Activated T-helper 1 cell treated with anti-CD3 and anti-CD28 coated beads, Interleukin-12 subunit alpha, Interleukin-12 subunit beta, Interleukin-2, Interleukin-4 antibody, amounts not matched to agents 30 ng/mL and 10 ng/mL and 1 ng/mL, durations not matched to agents 14 hours and 24 hours and 36 hours (primary cell): ENCODE results near the gene MEGF9. TPM values are rescaled to one million over a fixed set of nuclear protein-coding genes. Genes with fewer than 3 reads are reported as not detected.

Experiments used
- DNase-seq: peaks from one replicate; pipeline ENCODE4 v3.0.0; 2021; ENCODE audit warnings: low spot score
- H3K27ac Mint-ChIP-seq: one replicate; pipeline ENCODE4 v1.8.0; 2021; ENCODE audit warnings: mild to moderate bottlenecking, mixed read lengths
- H3K27me3 Mint-ChIP-seq: one replicate; pipeline ENCODE4 v1.8.0; 2022; ENCODE audit warnings: mild to moderate bottlenecking, moderate library complexity, mixed read lengths; ENCODE audit not compliant: insufficient read depth
- H3K36me3 Mint-ChIP-seq: one replicate; pipeline ENCODE4 v1.8.0; 2021; ENCODE audit warnings: low read depth, mixed read lengths
- H3K4me1 Mint-ChIP-seq: one replicate; pipeline ENCODE4 v1.8.0; 2021; ENCODE audit warnings: low read depth, mixed read lengths
- H3K4me3 Mint-ChIP-seq: one replicate; pipeline ENCODE4 v1.8.0; 2021; ENCODE audit warnings: mild to moderate bottlenecking, moderate library complexity, mixed read lengths
- H3K9me3 Mint-ChIP-seq: one replicate; pipeline ENCODE4 v1.8.0; 2021; ENCODE audit warnings: mixed read lengths
- intact Hi-C: fragments of 100-400 bp; cut with micrococcal nuclease; formaldehyde crosslinking; loops from one replicate; pipeline ENCODE4 v1.15.1; 2024
- total RNA-seq: library from RNA; stranded (reverse); gene quantifications from 2 replicates; pipeline ENCODE4 v1.2.3, GENCODE V29; 2022

The MEGF9 gene
- total RNA-seq, 1 donor from 2014 or later: 5.4 TPM

- no peak for DNase-seq
- Mint-ChIP-seq H3K27ac (no peak overlapping the region), H3K4me3 (no peak overlapping the region)
These were observed 23.9 kb downstream of the MEGF9 start for GRCh38 chr9:120690372-120690771.

GRCh38 chr9:120689860-120690259 lies 24.4 kb downstream of the MEGF9 start:
- no peaks in the 10 kb centered on the region for H3K27me3 Mint-ChIP-seq
- no peak for DNase-seq
- H3K4me3 Mint-ChIP-seq: no peak overlapping the region
- intact Hi-C loops: loop anchor here (5.0 kb wide), 1 partner anchor 662 kb away; no protein-coding TSS in a partner anchor
- no peaks in the 10 kb centered on the region for H3K36me3 Mint-ChIP-seq
- no peak overlapping the region for H3K27ac Mint-ChIP-seq
- H3K4me1 Mint-ChIP-seq: peaks cover 31% of the 10 kb centered on the region
- no peaks in the 10 kb centered on the region for H3K9me3 Mint-ChIP-seq

More at GRCh38 chr9:120690372-120690771, 23.9 kb downstream of the MEGF9 start:
- no peaks in the 10 kb centered on the region for H3K9me3 Mint-ChIP-seq
- no peaks in the 10 kb centered on the region for H3K27me3 Mint-ChIP-seq
- intact Hi-C loops: loop anchor here (5.0 kb wide), 1 partner anchor 662 kb away; no protein-coding TSS in a partner anchor
- no peaks in the 10 kb centered on the region for H3K36me3 Mint-ChIP-seq
- H3K4me1 Mint-ChIP-seq: peaks cover 33% of the 10 kb centered on the region

DNA sequence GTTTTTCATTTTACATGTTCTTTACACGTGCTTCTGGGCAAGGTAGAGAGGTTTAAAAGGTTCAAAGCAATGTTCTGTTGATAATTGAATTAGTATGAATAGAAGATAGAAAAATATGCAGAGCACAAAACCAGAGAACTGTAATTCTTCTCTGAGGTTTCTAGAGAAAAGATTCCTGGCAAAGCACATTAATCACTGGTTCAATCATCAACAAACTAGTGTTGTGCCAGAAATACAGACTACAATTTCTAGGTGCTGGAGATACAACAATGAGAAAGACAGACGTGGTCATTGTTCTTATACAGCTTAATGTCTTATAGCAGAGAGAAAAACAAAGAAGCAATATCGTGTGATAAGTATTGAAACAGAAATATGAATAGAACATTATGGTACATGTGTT lies 25.5 kb downstream of the MEGF9 start:
- intact Hi-C loops: no loop called here
- H3K36me3 Mint-ChIP-seq: no peaks in the 10 kb centered on the region
- no peak for DNase-seq
- H3K9me3 Mint-ChIP-seq: no peaks in the 10 kb centered on the region
- no peak overlapping the region for H3K4me3 Mint-ChIP-seq
- no peak overlapping the region for H3K27ac Mint-ChIP-seq
- peaks cover 20% of the 10 kb centered on the region for H3K4me1 Mint-ChIP-seq
- no peaks in the 10 kb centered on the region for H3K27me3 Mint-ChIP-seq

- intact Hi-C loops: no loop called here
- Mint-ChIP-seq H3K27me3 (no peaks in the 10 kb centered on the region), H3K4me1 (no peaks in the 10 kb centered on the region), H3K4me3 (no peak overlapping the region), H3K9me3 (no peaks in the 10 kb centered on the region), H3K36me3 (peaks cover 2% of the 10 kb centered on the region), H3K27ac (no peak overlapping the region)
- no peak for DNase-seq
These were observed 31.1 kb downstream of the MEGF9 start for GRCh38 chr9:120683150-120683549.

DNA sequence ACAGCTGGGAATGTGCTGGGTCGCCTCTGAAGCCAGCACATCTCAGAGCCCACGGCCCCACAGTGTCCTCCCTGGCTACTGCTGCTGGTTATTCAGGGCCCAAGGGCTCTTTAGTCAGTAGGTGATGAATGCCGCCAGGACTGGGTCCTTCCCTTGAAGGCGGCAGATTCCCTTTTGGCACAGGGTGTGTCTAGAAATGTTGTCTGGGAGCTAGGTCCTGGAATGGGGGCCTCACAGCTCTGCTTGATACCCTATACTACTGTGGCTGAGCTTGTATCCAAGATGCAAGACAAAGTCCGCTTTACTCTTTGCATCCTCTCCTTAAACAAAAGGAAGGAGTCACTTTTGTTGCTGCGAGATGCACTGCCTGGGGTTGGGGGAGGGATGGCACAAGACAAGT lies 33.1 kb downstream of the MEGF9 start:
- Mint-ChIP-seq H3K4me1 (no peaks in the 10 kb centered on the region), H3K36me3 (peaks cover 2% of the 10 kb centered on the region), H3K27ac (no peak overlapping the region), H3K4me3 (no peak overlapping the region), H3K27me3 (no peaks in the 10 kb centered on the region), H3K9me3 (no peaks in the 10 kb centered on the region)
- intact Hi-C loops: no loop called here
- DNase-seq: no peak

DNA sequence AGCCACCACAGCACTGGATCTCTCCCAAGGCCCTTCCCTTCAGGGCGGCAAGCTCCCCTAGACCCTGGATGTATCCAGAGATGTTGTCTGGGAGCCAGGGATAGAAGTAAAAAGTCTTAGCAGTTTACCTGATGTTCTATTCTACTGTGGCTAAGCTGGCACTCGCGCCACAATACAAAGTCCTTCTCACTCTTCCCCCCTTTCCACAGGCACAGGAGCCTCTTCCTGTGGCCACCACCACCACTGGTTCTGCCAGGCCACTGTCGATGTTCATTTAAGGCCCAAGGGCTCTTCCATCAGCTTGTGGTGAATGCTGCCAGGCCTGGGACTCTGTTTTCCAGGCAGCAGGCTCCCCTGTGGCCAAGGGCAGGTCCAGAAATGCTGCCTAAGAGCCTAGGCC lies 33.7 kb downstream of the MEGF9 start:
- H3K4me3 Mint-ChIP-seq: no peak overlapping the region
- DNase-seq: no peak

GRCh38 chr9:120680161-120680560 lies 34.1 kb downstream of the MEGF9 start:
- H3K27me3 Mint-ChIP-seq: no peaks in the 10 kb centered on the region
- no peaks in the 10 kb centered on the region for H3K9me3 Mint-ChIP-seq
- no peak for DNase-seq
- no peak overlapping the region for H3K4me3 Mint-ChIP-seq
- intact Hi-C loops: no loop called here
- H3K27ac Mint-ChIP-seq: no peak overlapping the region
- H3K4me1 Mint-ChIP-seq: no peaks in the 10 kb centered on the region
- peaks cover 2% of the 10 kb centered on the region for H3K36me3 Mint-ChIP-seq

More for the DNA sequence above, 33.7 kb downstream of the MEGF9 start:
- Mint-ChIP-seq H3K9me3 (no peaks in the 10 kb centered on the region), H3K27ac (no peak overlapping the region), H3K27me3 (no peaks in the 10 kb centered on the region), H3K4me1 (no peaks in the 10 kb centered on the region), H3K36me3 (peaks cover 2% of the 10 kb centered on the region)
- intact Hi-C loops: no loop called here

DNA sequence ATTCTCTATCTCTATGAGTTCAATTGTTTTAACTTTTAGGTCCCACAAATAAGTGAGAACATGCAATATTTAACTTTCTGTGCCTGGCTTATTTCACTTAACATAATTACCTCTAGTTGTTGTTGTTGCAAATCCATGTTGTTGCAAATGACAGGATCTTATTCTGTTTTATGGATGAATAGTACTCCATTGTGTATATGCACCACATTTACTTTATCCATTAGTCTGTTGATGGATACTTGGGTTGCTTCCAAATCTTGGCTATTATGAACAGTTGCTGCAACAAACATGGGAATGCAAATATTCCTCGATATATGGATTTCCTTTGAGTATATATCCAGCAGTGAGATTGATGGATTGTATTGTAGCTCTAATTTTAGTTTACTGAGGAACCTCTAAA lies 36.3 kb downstream of the MEGF9 start:
- intact Hi-C loops: no loop called here
- no peaks in the 10 kb centered on the region for H3K9me3 Mint-ChIP-seq
- no peak overlapping the region for H3K27ac Mint-ChIP-seq
- no peaks in the 10 kb centered on the region for H3K27me3 Mint-ChIP-seq
- H3K4me3 Mint-ChIP-seq: no peak overlapping the region
- H3K36me3 Mint-ChIP-seq: peaks cover 2% of the 10 kb centered on the region
- H3K4me1 Mint-ChIP-seq: no peaks in the 10 kb centered on the region
- no peak for DNase-seq

GRCh38 chr9:120676767-120677402 lies 37.4 kb downstream of the MEGF9 start:
- intact Hi-C loops: no loop called here
- Mint-ChIP-seq H3K4me3 (no peak overlapping the region), H3K9me3 (no peaks in the 10 kb centered on the region), H3K4me1 (no peaks in the 10 kb centered on the region), H3K36me3 (peaks cover 2% of the 10 kb centered on the region), H3K27me3 (no peaks in the 10 kb centered on the region), H3K27ac (no peak overlapping the region)
- no peak for DNase-seq

DNA sequence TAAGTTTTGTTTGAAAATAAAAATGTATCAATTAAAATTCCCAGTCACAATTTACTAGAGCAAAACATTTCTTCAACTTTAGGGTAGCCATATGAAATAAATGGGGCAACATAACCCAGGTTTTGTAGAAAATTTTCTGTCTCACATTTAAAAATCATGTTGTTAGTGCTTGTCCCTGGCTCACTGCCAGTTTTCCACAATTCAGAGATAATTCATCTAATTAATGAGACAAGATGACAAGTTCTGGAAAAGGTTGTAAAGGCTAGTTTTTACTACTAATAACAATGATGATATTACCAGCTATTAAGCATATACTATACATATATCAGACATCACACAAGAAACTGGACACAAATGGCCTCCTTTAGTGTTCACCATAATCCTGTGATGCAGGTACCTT lies 45.9 kb downstream of the MEGF9 start:
- DNase-seq: no peak
- H3K27ac Mint-ChIP-seq: no peak overlapping the region
- no peaks in the 10 kb centered on the region for H3K9me3 Mint-ChIP-seq
- no peaks in the 10 kb centered on the region for H3K4me1 Mint-ChIP-seq
- peaks cover 9% of the 10 kb centered on the region for H3K27me3 Mint-ChIP-seq
- H3K36me3 Mint-ChIP-seq: peaks cover 2% of the 10 kb centered on the region
- intact Hi-C loops: no loop called here
- H3K4me3 Mint-ChIP-seq: no peak overlapping the region

GRCh38 chr9:120663950-120664349 lies 50.3 kb downstream of the MEGF9 start:
- H3K4me1 Mint-ChIP-seq: no peaks in the 10 kb centered on the region
- H3K4me3 Mint-ChIP-seq: no peak overlapping the region
- no peaks in the 10 kb centered on the region for H3K36me3 Mint-ChIP-seq
- no peaks in the 10 kb centered on the region for H3K9me3 Mint-ChIP-seq
- no peak overlapping the region for H3K27ac Mint-ChIP-seq
- intact Hi-C loops: no loop called here
- H3K27me3 Mint-ChIP-seq: peaks cover 5% of the 10 kb centered on the region
- no peak for DNase-seq

DNA sequence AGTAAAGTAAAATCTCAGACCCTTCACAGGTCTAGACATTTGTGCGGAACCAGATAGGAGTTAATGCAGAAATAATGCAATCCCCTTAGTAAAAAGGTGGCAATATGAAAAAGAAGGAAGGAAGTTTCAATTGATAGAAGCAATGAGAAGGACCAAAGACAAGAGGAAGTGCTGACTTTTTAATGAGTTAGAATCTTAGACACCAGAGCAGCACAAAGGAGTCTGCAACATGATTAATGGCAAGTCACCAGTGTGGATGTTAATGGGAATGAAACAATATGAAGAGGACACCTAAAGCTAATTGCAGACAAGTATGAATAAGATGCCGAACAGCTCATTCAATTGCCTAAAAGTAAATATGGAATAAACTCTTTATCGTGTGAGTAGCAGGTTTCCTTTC lies 50.9 kb downstream of the MEGF9 start:
- no peaks in the 10 kb centered on the region for H3K36me3 Mint-ChIP-seq
- intact Hi-C loops: no loop called here
- H3K27ac Mint-ChIP-seq: no peak overlapping the region
- H3K4me1 Mint-ChIP-seq: no peaks in the 10 kb centered on the region
- peaks cover 5% of the 10 kb centered on the region for H3K27me3 Mint-ChIP-seq
- H3K4me3 Mint-ChIP-seq: no peak overlapping the region
- no peaks in the 10 kb centered on the region for H3K9me3 Mint-ChIP-seq
- DNase-seq: no peak

DNA sequence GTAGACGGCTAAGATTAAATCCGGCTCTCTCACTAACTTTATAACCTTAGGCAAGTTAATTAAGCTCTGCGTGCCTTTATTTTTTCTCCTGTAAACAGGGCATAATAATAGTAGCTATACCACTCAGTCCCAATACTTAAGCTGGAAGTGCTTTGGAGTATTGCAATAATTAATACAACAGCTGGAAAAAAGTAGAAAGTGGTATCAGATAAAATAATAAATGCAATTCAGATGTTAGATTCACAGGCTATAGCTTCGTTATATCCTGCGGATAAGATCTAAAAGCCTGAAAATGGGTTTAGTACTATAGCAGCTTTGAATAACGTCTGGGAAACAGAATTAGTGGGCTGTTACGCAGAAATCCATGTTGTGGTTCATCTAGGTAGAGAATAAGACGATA lies 51.8 kb downstream of the MEGF9 start:
- H3K36me3 Mint-ChIP-seq: no peaks in the 10 kb centered on the region
- H3K4me1 Mint-ChIP-seq: no peaks in the 10 kb centered on the region
- no peak overlapping the region for H3K27ac Mint-ChIP-seq
- DNase-seq: no peak
- intact Hi-C loops: no loop called here
- H3K9me3 Mint-ChIP-seq: no peaks in the 10 kb centered on the region
- no peak overlapping the region for H3K4me3 Mint-ChIP-seq
- H3K27me3 Mint-ChIP-seq: peaks cover 4% of the 10 kb centered on the region

DNA sequence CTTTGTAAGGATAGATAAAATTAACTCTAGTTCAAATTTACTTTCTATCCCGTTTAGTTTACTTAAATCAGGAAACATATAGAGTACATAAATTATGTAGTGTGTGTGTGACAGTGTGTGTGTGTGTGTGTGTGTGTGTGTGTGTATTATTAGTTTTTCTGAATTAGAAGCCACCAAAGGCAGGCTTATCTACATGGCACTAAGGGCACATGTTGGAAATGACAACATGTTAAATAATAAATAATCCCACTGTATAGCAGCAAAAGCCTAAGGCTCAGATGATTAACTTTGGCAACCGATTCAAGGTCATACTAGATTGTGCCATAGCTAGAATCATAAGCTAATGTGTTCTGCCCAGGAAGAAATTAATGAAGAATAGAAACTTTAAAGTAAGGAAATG lies 54.6 kb downstream of the MEGF9 start:
- no peaks in the 10 kb centered on the region for H3K9me3 Mint-ChIP-seq
- H3K4me3 Mint-ChIP-seq: no peak overlapping the region
- peaks cover 8% of the 10 kb centered on the region for H3K4me1 Mint-ChIP-seq
- H3K27ac Mint-ChIP-seq: no peak overlapping the region
- no peak for DNase-seq
- no peaks in the 10 kb centered on the region for H3K27me3 Mint-ChIP-seq
- intact Hi-C loops: no loop called here
- H3K36me3 Mint-ChIP-seq: no peaks in the 10 kb centered on the region
